ENCODE data around the gene KRTAP5-1.
"Not testable (repeated sequence)": the region's sequence is repeated elsewhere in the genome, so short reads cannot be mapped to it uniquely, and the experiment has no call there.

The KRTAP5-1 gene, protein sequence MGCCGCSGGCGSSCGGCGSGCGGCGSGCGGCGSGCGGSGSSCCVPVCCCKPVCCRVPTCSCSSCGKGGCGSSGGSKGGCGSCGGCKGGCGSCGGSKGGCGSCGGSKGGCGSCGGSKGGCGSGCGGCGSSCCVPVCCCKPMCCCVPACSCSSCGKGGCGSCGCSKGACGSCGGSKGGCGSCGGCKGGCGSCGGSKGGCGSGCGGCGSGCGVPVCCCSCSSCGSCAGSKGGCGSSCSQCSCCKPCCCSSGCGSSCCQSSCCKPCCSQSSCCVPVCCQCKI

DNA sequence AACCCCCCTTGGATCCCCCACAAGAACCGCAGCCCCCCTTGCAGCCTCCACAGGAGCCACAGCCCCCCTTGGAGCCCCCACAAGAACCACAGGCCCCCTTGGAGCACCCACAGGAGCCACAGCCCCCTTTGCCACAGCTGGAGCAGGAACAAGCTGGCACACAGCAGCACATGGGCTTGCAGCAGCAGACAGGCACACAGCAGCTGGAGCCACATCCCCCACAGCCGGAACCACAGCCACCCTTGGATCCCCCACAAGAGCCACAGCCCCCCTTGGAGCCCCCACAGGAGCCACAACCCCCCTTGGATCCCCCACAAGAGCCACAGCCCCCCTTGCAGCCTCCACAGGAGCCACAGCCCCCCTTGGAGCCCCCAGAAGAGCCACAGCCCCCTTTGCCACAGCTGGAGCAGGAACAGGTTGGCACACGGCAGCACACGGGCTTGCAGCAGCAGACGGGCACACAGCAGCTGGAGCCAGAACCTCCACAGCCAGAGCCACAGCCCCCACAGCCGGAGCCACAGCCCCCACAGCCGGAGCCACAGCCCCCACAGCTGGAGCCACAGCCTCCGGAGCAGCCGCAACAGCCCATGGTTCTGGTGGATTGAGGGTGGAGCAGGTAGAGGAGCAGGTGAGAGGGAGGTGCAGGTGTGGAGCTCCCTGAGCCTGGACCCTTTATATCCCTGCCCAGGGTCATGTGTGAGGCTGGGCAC, at the start of gene KRTAP5-1:
Gene KRTAP5-1, minus strand, starts transcription at position 623 of the 710 bp plus-strand sequence. Its CDS starts 34 bp downstream, at position 589.
- DNase-seq: not testable (repeated sequence)

DNA sequence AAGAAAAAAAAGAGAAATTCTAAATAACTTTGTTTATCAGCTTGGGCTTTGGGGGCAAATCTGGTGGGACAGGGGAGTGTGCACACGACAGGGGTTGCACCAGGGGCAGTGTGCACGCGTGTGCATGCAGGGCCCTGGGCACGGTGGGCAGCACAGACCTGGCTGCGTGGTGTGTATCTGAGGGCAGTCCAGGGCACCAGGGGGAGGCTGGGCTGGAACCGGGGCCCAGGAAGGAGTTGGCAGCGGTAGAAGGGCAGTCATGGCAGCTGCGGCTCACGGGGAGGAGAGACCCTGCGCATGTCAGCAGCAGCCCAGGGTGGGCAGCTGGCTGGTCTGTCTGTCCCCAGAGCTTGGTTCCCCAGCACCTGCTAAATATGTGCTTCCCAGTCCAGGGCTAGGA, 48.8 kb upstream of the KRTAP5-1 start:
- no peak for DNase-seq

DNA sequence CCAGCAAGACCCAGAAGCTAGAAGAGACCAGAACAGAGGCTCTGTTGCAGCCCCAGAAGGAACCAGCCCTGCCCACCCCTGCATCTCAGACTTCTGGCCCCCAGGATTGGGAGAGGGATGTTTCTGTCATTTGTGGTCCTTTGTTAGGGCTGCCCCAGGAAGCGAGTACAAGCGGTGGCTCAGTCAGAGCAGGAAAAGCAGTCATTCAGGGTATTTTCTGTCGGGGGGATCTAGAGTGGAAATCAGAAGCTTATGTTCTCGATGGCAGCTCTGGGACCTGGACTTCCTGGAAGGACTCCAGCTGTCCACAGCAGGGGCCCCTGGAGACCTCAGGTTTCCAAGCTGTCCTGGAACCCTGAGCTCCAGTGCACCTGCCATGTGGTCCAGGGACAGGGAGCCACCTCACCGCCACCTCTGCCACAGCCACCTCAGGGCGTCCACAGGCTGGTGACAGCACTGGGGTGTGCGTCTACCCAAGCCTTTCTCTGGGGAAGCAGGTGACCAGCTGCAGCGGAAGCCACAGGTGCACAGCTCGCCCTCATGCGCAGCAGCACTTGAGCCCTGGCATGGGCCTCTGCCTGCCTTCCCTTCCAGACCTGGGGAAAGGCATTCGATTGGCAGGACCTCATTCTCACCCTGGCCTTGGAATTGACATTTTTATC, 47.1 kb upstream of the KRTAP5-1 start:
- DNase-seq: no peak

DNA sequence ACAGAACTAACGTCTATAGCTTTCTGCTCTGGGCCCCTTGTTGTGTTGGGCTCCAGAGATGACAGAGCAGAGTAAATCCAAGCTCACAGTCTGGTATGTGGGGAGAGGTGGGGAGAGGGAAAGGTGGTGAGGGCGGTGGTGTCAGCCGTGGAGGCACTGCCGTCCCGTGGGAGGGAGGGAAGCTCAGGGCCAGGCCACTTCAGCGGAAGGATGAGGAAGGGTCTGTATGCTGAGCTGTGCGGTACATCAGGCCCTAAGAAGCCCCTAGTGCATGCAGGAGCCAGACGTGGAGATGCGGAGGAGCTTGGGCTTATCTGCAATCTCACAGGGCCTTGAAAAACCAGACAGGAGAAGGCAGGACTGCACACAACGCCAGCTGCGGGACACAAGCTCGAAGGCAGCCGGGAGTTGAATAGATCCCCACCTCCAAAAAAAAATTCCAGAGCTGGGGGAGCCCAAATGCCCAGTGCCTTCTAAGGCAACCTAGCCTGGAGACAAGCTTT, 46.0 kb upstream of the KRTAP5-1 start:
- no peak for DNase-seq

DNA sequence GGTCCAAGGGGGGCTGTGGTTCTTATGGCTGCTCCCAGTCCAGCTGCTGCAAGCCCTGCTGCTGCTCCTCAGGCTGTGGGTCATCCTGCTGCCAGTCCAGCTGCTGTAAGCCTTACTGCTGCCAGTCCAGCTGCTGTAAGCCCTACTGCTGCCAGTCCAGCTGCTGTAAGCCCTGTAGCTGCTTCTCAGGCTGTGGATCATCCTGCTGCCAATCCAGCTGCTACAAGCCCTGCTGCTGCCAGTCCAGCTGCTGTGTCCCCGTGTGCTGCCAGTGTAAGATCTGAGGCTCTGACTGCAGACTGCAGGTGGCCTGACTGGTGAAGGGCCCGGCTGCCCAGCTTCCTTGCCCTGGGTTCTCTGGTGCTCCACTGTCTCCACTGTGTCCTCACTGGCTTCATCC, 45.2 kb upstream of the KRTAP5-1 start:
- no peak for DNase-seq

DNA sequence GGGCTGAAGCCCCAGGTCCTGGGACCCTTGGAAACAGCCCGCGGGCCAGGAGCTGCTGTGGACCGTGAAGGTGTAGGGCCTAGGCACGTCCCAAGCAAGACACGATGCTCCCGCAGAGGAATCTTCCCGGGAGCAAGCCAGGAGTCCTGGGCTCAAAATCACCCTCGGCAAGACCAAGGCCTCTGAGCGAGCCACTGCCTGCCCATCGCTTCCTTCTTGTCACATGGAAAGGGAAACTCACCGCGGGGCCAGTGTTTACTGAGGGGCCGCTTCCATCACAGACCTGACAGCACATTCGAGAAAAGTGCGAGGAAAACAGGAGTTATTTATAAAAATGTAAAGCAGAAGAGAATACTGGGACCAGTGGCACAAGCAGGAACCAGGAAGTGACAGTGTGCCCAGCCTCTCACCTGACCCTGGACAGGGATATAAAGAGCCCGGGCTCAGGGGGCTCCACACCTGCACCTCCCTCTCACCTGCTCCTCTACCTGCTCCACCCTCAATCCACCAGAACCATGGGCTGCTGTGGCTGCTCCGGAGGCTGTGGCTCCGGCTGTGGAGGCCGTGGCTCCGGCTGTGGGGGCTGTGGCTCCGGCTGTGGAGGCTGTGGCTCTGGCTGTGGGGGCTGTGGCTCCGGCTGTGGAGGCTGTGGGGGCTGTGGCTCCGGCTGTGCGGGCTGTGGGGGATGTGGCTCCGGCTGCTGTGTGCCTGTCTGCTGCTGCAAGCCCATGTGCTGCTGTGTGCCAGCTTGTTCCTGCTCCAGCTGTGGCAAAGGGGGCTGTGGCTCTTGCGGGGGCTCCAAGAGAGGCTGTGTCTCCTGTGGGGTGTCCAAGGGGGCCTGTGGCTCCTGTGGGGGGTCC, 44.5 kb upstream of the KRTAP5-1 start, which contains the start of gene KRTAP5-5:
Gene KRTAP5-5, plus strand, starts transcription at position 450 of the 860 bp plus-strand sequence. Its CDS starts 66 bp downstream, at position 516.
- DNase-seq: no peak

DNA sequence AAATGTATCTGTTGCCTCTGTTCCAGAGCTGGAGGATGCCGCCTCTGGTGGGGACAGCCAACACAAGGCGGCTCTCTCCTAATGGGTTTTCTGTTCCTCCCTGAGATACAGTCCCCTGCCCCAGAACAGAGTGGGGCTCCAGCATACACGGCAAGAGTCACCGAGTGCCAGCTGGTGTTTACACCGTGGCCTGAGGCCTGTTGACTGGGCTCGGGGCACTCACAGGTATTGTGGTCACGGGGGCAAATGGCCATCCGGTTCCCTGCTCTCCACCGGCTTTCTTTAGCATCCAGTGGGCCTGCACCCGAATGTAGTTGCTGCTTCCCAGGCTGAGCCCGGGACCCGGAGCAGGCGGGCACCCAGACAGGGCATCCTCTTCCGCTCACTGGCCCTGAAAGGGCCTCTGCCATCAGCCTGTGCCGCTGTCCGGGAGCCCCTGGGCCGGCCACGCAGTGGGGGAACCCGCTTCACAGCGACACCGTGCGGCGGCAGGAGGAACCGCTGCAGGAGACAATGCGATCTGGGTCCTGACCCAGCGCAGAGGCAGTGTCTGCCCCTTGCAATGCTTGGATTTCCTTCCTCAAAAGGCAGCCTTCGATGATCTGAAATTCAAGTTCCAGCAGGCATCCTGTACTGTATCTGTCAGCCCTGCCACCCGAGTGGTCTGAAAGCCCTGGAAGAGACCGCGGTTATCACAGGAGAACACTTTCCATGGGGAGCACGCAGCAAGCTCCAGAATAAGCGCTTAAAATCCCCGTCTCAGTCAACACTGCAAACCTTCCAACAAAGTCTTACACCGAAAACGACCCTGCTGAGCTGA, 43.6 kb upstream of the KRTAP5-1 start:
- DNase-seq: peak; percentile 19

DNA sequence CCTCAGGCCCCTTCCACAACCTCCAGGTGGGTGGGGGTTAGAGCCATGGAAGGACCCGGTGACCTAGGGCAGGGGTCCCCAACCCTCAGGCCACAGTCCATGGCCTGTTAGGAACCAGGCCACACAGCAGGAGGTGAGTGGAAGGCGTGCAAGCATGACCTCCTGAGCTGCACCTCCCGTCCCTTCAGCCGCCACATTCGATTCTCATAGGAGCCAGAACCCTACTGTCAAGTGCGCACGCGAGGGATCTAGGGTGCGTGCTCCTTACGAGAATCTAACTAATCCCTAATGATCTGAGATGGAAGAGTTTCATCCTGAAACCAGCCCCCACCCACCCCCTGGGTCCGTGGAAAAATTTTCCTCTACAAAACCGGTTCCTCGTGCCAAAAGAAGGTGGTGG, 40.5 kb upstream of the KRTAP5-1 start:
- DNase-seq: no peak

DNA sequence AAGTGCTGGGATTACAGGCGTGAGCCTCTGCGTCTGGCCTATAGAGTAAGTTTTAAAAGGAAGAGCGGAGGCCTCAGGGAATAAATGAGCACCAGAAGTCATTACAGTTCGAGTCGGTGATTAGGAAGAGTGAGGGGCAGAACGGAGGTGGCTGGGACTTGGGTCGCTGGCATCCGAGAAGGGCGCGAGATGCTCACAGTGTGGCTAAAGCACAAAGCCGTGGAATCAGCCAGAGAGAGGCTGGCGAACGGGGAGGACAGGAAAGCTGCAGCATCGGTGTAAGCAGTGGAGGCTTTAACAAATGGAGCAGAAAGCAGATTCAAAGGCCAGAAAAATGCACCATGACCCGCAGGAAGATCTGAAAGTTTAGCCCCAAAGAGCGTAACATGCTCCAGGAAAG, 39.5 kb upstream of the KRTAP5-1 start:
- no peak for DNase-seq

DNA sequence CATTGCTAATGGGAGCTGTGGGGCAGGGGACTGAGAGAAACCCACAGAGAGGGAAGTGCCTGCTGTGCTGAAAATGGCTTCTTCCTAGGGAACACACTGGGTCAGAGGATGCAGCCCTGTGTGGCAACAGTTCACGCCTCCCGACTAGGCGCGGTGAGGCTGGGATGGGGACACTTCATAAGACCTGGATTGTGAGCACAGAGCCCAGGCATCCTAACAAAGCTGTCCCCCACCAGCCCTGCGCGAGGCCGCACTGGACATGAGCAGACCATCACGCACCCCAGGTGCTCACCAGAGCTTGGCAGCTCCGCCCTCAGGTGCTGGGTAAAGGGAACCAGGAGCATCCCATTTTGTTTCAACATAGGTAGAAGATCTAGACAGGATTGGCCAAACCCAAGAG, 38.6 kb upstream of the KRTAP5-1 start:
- DNase-seq: no peak

DNA sequence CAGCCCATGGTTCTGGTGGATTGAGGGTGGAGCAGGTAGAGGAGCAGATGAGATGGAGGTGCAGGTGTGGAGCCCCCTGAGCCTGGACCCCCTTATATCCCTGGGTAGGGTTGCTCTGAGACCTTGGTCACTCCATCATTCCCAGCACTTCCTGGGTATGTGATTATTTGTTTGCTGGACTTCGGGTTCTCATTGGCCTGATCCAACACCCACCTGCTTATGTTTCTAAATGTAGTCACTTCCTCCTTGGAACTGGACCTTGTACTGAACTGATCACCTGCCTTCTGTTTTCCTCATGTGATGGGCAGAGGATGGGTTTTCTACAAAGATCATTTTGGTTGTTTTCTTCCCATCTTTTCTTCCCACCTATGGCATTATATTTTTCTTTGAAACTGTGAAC, 37.0 kb upstream of the KRTAP5-1 start, which contains the start of gene KRTAP5-4:
Gene KRTAP5-4, minus strand, starts transcription at position 53 of the 400 bp plus-strand sequence. Its CDS starts 45 bp downstream, at position 8.
- no peak for DNase-seq

DNA sequence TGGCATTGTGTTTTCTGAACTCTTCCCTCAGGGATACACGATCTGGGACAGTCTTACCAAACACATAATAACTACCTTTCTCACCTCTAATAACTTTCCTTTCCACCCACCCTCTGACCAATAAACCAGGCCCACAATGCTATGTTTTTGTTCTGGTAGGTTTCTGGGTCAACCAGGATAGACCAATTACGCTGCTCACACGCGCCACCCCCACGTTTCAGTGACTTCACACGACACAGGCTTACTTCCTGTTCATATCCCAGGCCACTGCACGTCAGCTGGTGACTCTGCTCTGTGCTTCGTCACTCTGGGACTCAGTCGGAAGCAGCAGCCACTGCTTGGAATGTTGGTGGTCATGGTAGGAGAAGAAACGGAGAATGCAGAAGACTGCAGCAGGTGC, 34.4 kb upstream of the KRTAP5-1 start:
- no peak for DNase-seq

DNA sequence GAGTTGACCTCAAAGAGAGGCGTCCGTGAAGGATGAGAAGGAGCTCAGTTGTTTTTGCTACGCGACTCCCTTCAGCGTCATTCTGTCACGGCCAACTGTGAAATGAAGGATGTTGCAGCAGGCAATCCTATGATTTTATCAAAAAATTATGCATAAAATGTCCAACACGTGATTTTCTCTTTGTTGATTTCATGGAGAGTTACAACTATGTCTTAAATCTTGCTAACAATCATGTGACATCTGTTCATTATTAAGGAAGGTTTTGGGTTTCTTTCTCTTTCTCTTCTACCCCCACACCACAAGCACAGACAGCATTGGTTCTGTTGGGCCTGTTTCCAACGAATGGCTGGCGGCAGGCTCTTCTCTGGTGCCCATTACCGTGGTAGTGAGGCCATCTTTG, 33.1 kb upstream of the KRTAP5-1 start:
- DNase-seq: no peak

DNA sequence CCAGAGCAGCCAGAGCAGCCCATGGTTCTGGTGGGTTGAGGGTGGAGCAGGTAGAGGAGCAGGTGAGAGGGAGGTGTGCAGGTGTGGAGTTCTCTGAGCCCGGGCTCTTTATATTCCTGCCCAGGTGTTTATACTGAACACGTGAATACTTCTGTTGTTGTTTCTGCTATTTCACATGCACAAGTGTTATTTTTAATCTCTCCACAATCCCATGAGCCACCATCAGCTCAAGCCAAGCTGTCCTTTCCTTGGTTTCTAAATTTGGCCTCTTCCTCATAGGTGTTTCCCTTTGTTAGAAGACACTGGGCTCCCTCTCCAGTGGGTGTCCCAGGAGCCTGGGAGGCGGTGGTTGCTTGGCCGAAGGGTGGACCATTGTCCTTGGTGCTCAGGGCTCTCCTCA, 23.3 kb upstream of the KRTAP5-1 start, which contains the start of gene KRTAP5-3:
Gene KRTAP5-3, minus strand, starts transcription at position 101 of the 400 bp plus-strand sequence. Its CDS starts 78 bp downstream, at position 23.
- peak; percentile 40 for DNase-seq

DNA sequence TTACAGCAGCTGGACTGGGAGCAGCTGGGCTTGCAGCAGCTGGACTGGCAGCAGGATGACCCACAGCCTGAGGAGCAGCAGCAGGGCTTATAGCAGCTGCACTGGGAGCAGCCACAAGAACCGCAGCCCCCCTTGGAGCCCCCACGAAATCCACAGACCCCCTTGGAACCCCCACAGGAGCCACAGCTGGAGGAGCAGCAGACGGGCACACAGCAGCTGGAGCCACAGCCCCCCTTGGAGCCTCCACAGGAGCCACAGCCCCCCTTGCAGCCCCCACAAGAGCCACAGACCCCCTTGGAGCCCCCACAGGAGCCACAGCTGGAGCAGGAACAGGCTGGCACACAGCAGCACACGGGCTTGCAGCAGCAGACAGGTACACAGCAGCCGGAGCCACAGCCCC, 22.8 kb upstream of the KRTAP5-1 start:
- not testable (repeated sequence) for DNase-seq

DNA sequence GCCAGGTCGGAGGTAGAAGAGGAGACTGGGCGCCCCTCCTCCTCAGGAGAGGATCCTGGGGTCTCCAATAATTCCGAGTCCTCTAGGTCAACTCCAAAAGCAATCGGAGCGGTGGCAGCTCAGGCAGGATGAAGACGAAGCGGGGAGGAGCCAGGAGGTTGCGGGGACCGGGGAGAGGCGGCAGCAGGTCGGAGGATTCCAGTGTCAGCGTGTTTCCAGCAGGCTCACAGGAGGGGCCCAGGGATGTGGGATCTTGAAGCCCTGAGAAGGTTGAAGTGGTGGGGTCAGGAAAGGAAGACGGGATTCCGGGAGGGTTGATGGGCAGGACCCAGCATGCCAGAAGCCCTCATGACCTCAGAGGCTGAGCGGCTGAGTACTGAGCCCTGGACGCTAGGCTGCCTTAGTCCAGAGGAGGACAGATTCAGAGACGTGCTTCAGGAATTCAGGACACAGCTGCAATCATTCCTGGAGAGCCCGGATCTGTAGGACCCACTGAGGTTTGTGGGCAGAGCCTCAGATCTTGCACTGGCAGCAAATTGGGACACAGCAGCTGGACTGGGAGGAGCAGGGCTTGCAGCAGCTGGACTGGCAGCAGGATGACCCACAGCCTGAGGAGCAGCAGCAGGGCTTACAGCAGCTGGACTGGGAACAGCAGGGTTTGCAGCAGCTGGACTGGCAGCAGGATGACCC, 22.2 kb upstream of the KRTAP5-1 start:
- DNase-seq: not testable (repeated sequence)

DNA sequence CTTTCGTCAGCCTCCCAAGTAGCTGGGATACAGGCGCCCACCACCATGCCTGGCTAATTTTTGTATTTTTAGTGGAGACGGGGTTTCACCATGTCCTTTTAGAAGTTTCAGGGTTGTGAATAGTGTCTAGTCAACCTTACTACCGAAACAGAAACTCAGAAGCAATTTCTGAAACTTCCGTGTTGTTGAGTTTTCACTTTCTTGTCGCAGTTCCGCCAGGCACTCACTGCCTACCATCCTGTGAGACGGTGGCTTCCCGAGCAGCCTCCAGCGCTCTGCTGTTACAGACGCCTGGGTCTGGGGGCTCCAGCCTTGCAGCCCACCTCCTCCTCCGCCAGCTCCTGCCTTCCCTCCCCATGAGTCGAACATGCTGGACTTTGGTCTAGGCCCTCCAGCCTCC, 20.8 kb upstream of the KRTAP5-1 start:
- not testable (repeated sequence) for DNase-seq

DNA sequence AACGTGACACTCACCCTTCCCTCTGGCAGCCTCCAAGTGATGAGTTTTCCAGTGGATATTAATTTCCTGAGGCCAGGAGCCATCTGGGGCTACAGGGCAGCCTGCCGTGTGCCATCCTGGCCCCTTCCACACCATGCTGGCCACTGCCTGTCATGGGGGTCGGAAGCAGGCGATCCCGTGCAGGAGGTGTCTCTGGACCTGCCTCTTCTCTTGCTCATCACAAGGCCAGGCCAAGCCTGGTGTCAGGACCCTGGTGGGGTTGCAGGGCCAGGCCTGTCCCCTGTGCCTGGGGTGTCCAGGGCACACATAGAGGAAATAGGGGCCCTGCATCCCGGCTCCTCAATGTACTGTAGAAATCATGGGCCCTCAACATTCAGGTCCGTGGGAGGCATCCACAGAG, 19.6 kb upstream of the KRTAP5-1 start:
- no peak for DNase-seq

DNA sequence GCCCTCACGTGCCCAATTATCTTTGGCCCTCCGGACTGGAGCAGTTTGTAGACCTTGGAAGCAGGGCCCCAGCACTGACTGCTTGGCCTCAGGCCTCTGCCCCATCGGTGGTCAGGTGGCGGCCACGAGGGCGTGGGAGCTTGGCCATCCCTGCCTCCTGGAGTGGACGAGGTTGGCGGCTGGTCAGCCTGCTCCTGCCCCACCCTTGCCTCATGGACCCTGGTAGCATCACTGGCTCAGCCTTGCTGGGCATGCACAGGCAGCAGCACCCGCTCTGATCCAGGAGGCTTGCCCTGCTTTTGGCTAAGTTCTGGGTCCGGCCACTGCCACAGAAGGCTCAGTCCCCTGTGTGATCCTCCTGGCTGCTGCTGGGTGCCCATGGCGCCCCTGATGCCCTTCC, 19.1 kb upstream of the KRTAP5-1 start:
- no peak for DNase-seq

DNA sequence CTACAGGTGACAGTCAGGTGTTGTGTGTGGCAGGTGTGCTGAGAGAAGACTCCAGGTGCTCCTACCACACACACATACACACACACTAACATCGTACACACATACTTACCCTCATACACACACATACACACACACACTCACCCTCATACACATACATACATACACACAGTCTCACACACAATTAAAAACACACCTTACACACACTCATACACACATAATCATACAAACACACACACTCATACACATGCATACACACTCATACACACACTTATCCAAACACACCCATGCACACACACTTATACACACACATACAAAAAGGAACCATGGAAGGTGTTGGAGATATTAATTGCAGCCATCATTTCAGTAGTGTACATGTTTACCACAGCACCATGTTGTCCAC, 18.5 kb upstream of the KRTAP5-1 start:
- DNase-seq: no peak

DNA sequence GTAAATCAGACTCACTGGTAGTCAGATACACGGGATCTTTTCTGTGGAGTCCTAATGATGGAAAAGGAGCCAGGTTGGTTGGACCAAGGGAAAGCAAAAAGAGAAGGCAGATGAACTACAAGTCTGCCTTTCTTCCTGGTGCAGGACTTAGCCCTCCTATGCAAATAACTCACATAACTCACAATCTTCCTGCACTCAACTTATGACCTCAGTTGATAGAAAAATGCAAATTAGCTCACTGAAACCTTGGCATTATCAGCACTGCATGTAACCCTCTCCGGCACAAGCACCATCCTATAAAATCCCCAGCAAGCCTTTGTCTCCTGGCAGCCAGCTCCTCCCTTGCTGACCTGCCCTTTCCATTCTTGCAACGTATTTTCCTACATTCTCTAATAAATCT, 16.6 kb upstream of the KRTAP5-1 start:
- DNase-seq: not testable (repeated sequence)
